HCT116 (cell line): ENCODE measurements around the gene RPS25. TPM values are rescaled to one million over a fixed set of nuclear protein-coding genes. Genes with fewer than 3 reads are reported as not detected.

Experiments used
- ATAC-seq: fragments of 200-7000 bp; cut with Tn5 transposase; 2 replicates; pipeline ENCODE4 v1.9.1; 2020; ENCODE audit warnings: mild to moderate bottlenecking, moderate library complexity
- BruUV-seq: library from RNA; stranded (reverse); fragments of 400-500 nt; replicated peaks from 2 replicates; lab custom pipeline; 2021; lab: Mats Ljungman, UMichigan
- CTCF ChIA-PET: fragments of 300-600 bp; sonication (Branson Sonifier 250); formaldehyde crosslinking; loops from one replicate; lab custom pipeline; 2021; ENCODE audit warnings: antibody characterized with exemption; lab: Charles Lee
- POLR2A ChIA-PET: fragments of 300-600, 350-600 bp; sonication (Branson Sonifier 250); formaldehyde crosslinking; loops from one replicate; lab custom pipeline; 2021; ENCODE audit warnings: antibody characterized with exemption; lab: Charles Lee
- RAD21 ChIA-PET, 2 experiments: fragments of 300-600 bp; sonication (Branson Sonifier 250); formaldehyde crosslinking; loops; one replicate each; lab custom pipeline; 2023; ENCODE audit warnings: low total read pairs in 2 of 2; ENCODE audit not compliant: uncharacterized antibody in 2 of 2, unreplicated experiment in 2 of 2, low non-redundant PET in 1 of 2; lab: Charles Lee
- DNase-seq: peaks from one replicate; pipeline ENCODE4 v3.0.0-alpha.2; 2010; ENCODE audit warnings: low read depth, low spot score
- H2AFZ ChIP-seq: fragments of 200-600 bp; shearing (Covaris generic), sonication (generic); 2 replicates; pipeline ENCODE4 v1.6.1; 2017; ENCODE audit warnings: low read depth, mixed run types, mixed read lengths, antibody characterized with exemption, low read length; ENCODE audit not compliant: poor library complexity, severe bottlenecking
- H3K27ac ChIP-seq: 2 replicates; pipeline ENCODE4 v1.5.1; 2012; ENCODE audit warnings: low read depth, low read length
- H3K27me3 ChIP-seq: fragments of 200-600 bp; sonication (generic); 2 replicates; pipeline ENCODE4 v1.6.1; 2016; ENCODE audit warnings: mixed run types, low read length, mixed read lengths; ENCODE audit not compliant: insufficient read depth
- H3K36me3 ChIP-seq, 2 experiments: fragments of 200-500 bp in 1 of 2; fragments of 200-600 bp in 1 of 2; sonication (Bioruptor generic) in 1 of 2; sonication (generic) in 1 of 2; 2 replicates each; pipeline versions ENCODE4 v1.5.1 to v1.6.1; 2014 to 2016; ENCODE audit warnings: low read length in 2 of 2, inconsistent platforms in 1 of 2, mixed read lengths in 1 of 2, mixed run types in 1 of 2; ENCODE audit not compliant: insufficient read depth in 2 of 2, control insufficient read depth in 1 of 2
- H3K4me1 ChIP-seq, 2 experiments: fragments of 200-600 bp in 1 of 2; sonication (generic) in 1 of 2; 2 replicates each; pipeline versions ENCODE4 v1.5.1 to v1.6.1; 2012 to 2017; ENCODE audit warnings: low read length in 2 of 2, inconsistent platforms in 1 of 2, mild to moderate bottlenecking in 1 of 2, mixed read lengths in 1 of 2, mixed run types in 1 of 2, moderate library complexity in 1 of 2; ENCODE audit not compliant: insufficient read depth in 2 of 2, control insufficient read depth in 1 of 2
- H3K4me2 ChIP-seq: fragments of 200-600 bp; sonication (generic); 2 replicates; pipeline ENCODE4 v1.6.1; 2017; ENCODE audit warnings: mixed run types, low read length, mixed read lengths
- H3K4me3 ChIP-seq, 2 experiments: fragments of 200-600 bp in 1 of 2; sonication (generic) in 1 of 2; replicated peaks in 1 of 2; 2 replicates each; pipeline ENCODE4 v1.5.1; 2011 to 2016; ENCODE audit warnings: low read length in 2 of 2, control low read depth in 1 of 2, low read depth in 1 of 2, mild to moderate bottlenecking in 1 of 2, mixed read lengths in 1 of 2, mixed run types in 1 of 2
- H3K79me2 ChIP-seq: fragments of 200-600 bp; sonication (generic); 2 replicates; pipeline ENCODE4 v1.6.1; 2017; ENCODE audit warnings: mild to moderate bottlenecking, mixed run types, low read length, moderate library complexity, mixed read lengths; ENCODE audit not compliant: insufficient read depth
- H3K9ac ChIP-seq: fragments of 200-600 bp; sonication (generic); 2 replicates; pipeline ENCODE4 v1.6.1; 2016; ENCODE audit warnings: low read length, mixed read lengths
- H3K9me2 ChIP-seq: fragments of 200-600 bp; sonication (generic), shearing (Covaris generic); 2 replicates; pipeline ENCODE4 v1.6.1; 2017; ENCODE audit warnings: mixed run types, mild to moderate bottlenecking, moderate library complexity; ENCODE audit not compliant: insufficient read depth
- H3K9me3 ChIP-seq, 2 experiments: fragments of 200-500 bp in 1 of 2; fragments of 200-600 bp in 1 of 2; sonication (Bioruptor generic) in 1 of 2; sonication (generic) in 1 of 2; 2 replicates each; pipeline ENCODE4 v1.6.1; 2014 to 2017; ENCODE audit warnings: low read length in 2 of 2, mixed read lengths in 2 of 2, inconsistent platforms in 1 of 2, low read depth in 1 of 2, mild to moderate bottlenecking in 1 of 2, mixed run types in 1 of 2, moderate library complexity in 1 of 2; ENCODE audit not compliant: control insufficient read depth in 1 of 2, insufficient read depth in 1 of 2
- H4K20me1 ChIP-seq: fragments of 200-600 bp; sonication (generic), shearing (Covaris generic); 2 replicates; pipeline ENCODE4 v1.6.1; 2017; ENCODE audit warnings: mixed run types, mild to moderate bottlenecking, moderate library complexity; ENCODE audit not compliant: insufficient read depth
- CBX3 ChIP-seq: IDR thresholded peaks from 2 replicates; pipeline ENCODE4 v1.6.1; 2012; ENCODE audit warnings: low read depth
- CEBPB ChIP-seq: IDR thresholded peaks from 2 replicates; pipeline ENCODE4 v1.6.1; 2012; ENCODE audit warnings: low read depth
- CTCF ChIP-seq, 3 experiments: fragments of 200-600 bp in 1 of 3; sonication (generic) in 1 of 3; IDR thresholded peaks in 2 of 3; conservative IDR thresholded peaks in 1 of 3; 2 replicates each; pipeline ENCODE4 v1.5.1; 2012 to 2017; ENCODE audit warnings: low read depth in 2 of 3, low read length in 2 of 3, antibody characterized with exemption in 1 of 3, borderline replicate concordance in 1 of 3, control low read depth in 1 of 3, mild to moderate bottlenecking in 1 of 3, mixed read lengths in 1 of 3, mixed run types in 1 of 3, moderate library complexity in 1 of 3; ENCODE audit not compliant: insufficient read depth in 1 of 3
- ELF1 ChIP-seq: IDR thresholded peaks from 2 replicates; pipeline ENCODE4 v1.6.1; 2012; ENCODE audit warnings: low read depth, borderline replicate concordance
- EZH2 ChIP-seq: fragments of 200-600 bp; sonication (generic); IDR thresholded peaks from 2 replicates; pipeline ENCODE4 v1.6.1; 2017; ENCODE audit warnings: antibody characterized with exemption, mixed run types
- EZH2phosphoT487 ChIP-seq: fragments of 200-600 bp; IDR thresholded peaks from 2 replicates; pipeline ENCODE4 v1.6.1; 2018; ENCODE audit warnings: antibody characterized with exemption, borderline replicate concordance
- FOSL1 ChIP-seq: IDR thresholded peaks from 2 replicates; pipeline ENCODE4 v1.6.1; 2012; ENCODE audit warnings: low read depth
- MAX ChIP-seq: IDR thresholded peaks from 2 replicates; pipeline ENCODE4 v1.6.1; 2012
- POLR2AphosphoS5 ChIP-seq: IDR thresholded peaks from 2 replicates; pipeline ENCODE4 v1.6.1; 2011; ENCODE audit warnings: mild to moderate bottlenecking, low read depth, low read length, moderate library complexity
- RAD21 ChIP-seq: IDR thresholded peaks from 2 replicates; pipeline ENCODE4 v1.6.1; 2012; ENCODE audit warnings: low read depth, mild to moderate bottlenecking
- SIN3A ChIP-seq: IDR thresholded peaks from 2 replicates; pipeline ENCODE4 v1.6.1; 2012; ENCODE audit warnings: low read depth
- SP1 ChIP-seq: IDR thresholded peaks from 2 replicates; pipeline ENCODE4 v1.6.1; 2012; ENCODE audit warnings: low read depth
- TCF7L2 ChIP-seq: IDR thresholded peaks from 2 replicates; pipeline ENCODE4 v1.7.0; 2011; ENCODE audit warnings: borderline replicate concordance, inconsistent platforms; ENCODE audit not compliant: insufficient read depth, insufficient read length; ENCODE audit errors: extremely low read depth
- YY1 ChIP-seq: IDR thresholded peaks from 2 replicates; pipeline ENCODE4 v1.6.1; 2011; ENCODE audit warnings: low read length, low read depth, moderate library complexity, mild to moderate bottlenecking; ENCODE audit not compliant: insufficient replicate concordance; ENCODE audit errors: extremely low read depth
- ZBTB33 ChIP-seq: IDR thresholded peaks from 2 replicates; pipeline ENCODE4 v1.6.1; 2011; ENCODE audit warnings: mild to moderate bottlenecking, low read length, moderate library complexity; ENCODE audit not compliant: insufficient replicate concordance; ENCODE audit errors: extremely low read depth
- ZFX ChIP-seq: fragments of 450-650 bp; IDR thresholded peaks from 2 replicates; pipeline ENCODE4 v1.6.1; 2017
- intact Hi-C: fragments of 100-400 bp; cut with micrococcal nuclease; formaldehyde crosslinking; loops from 2 replicates; pipeline ENCODE4 v1.10.0; 2022
- total RNA-seq: library from RNA; stranded (reverse); gene quantifications from one replicate; pipeline ENCODE4 v1.2.1, GENCODE V29; 2021; ENCODE audit not compliant: unreplicated experiment

The RPS25 gene
- total RNA-seq, 1 experiment from 2014 or later: 1,404 TPM

- TF ChIP-seq CBX3 (no peak), CEBPB (no peak)
- intact Hi-C loops: no loop called here
- peaks cover 12 to 30% of the 10 kb centered on the region in 2 experiments for H3K4me1 ChIP-seq
- no peaks in the 10 kb centered on the region for H4K20me1 ChIP-seq
- ATAC-seq (no peak), DNase-seq (no peak)
- no peak overlapping the region for H3K4me3 ChIP-seq
- ChIA-PET POLR2A (interaction anchor here (0.7 kb wide), 1 partner anchor 61 kb away, joined by 4 read pairs; no protein-coding TSS in a partner anchor), RAD21 (no interaction called here), CTCF (no interaction called here)
- peaks cover 21 to 38% of the 10 kb centered on the region in 2 experiments; a peak in 3 of 4 replicates for H3K36me3 ChIP-seq
- no peaks in the 10 kb centered on the region for H3K9me3 ChIP-seq
- H3K27ac ChIP-seq: no peak overlapping the region
- H3K9me2 ChIP-seq: no peaks in the 10 kb centered on the region
- H3K27me3 ChIP-seq: no peaks in the 10 kb centered on the region
- H3K79me2 ChIP-seq: peaks cover 38% of the 10 kb centered on the region
- BruUV-seq: no TSS peak
- H2AFZ ChIP-seq: no peak overlapping the region
- no peak overlapping the region for H3K9ac ChIP-seq
- no peak overlapping the region for H3K4me2 ChIP-seq
These were observed 6.4 kb upstream of the RPS25 start for GRCh38 chr11:119024430-119025098.

- BruUV-seq: no TSS peak
- ChIA-PET CTCF (no interaction called here), POLR2A (interaction anchor here (0.7 kb wide), 1 partner anchor 61 kb away, joined by 4 read pairs; no protein-coding TSS in a partner anchor), RAD21 (no interaction called here)
- Histone ChIP-seq H3K27me3 (no peaks in the 10 kb centered on the region), H3K4me3 (no peak overlapping the region), H3K4me2 (no peak overlapping the region), H3K4me1 (peaks cover 8 to 23% of the 10 kb centered on the region in 2 experiments), H4K20me1 (no peaks in the 10 kb centered on the region), H3K9me2 (no peaks in the 10 kb centered on the region), H3K79me2 (peaks cover 38% of the 10 kb centered on the region), H3K9me3 (no peaks in the 10 kb centered on the region), H2AFZ (no peak overlapping the region), H3K27ac (no peak overlapping the region), H3K9ac (no peak overlapping the region), H3K36me3 (peaks cover 21 to 37% of the 10 kb centered on the region in 2 experiments; a peak in 3 of 4 replicates)
- ATAC-seq (no peak), DNase-seq (no peak)
- intact Hi-C loops: no loop called here
- TF ChIP-seq CEBPB (no peak), FOSL1 (no peak), CTCF (IDR thresholded peaks at IDR 0.05 in 2 of 3, conservative IDR thresholded peaks at IDR 0.05 in 1 of 3; ENCODE audit: borderline replicate concordance in 1 of 3, insufficient read depth in 1 of 3, low read depth in 2 of 3, low read length in 2 of 3) (no peak), MAX (no peak), EZH2 (no peak), YY1 (no peak), CBX3 (no peak), ZBTB33 (no peak), EZH2phosphoT487 (no peak), POLR2AphosphoS5 (no peak), SP1 (no peak), SIN3A (no peak), ZFX (no peak), ELF1 (no peak), RAD21 (no peak), TCF7L2 (no peak)
These were observed 5.6 kb upstream of the RPS25 start for GRCh38 chr11:119023741-119024140.
